NCI-H2227 (cell line): ENCODE data around the gene GJB3.
A peak's percentile ranks its signal among the peaks of the same experiment; 100 is the strongest.
"Not testable (repeated sequence)": the region's sequence is repeated elsewhere in the genome, so short reads cannot be mapped to it uniquely, and the experiment has no call there.

Source experiments
- DNase-seq: peaks from one replicate; lab custom pipeline; 2025; ENCODE audit not compliant: unreplicated experiment; lab: John Stamatoyannopoulos, UW

Gene GJB3

DNA sequence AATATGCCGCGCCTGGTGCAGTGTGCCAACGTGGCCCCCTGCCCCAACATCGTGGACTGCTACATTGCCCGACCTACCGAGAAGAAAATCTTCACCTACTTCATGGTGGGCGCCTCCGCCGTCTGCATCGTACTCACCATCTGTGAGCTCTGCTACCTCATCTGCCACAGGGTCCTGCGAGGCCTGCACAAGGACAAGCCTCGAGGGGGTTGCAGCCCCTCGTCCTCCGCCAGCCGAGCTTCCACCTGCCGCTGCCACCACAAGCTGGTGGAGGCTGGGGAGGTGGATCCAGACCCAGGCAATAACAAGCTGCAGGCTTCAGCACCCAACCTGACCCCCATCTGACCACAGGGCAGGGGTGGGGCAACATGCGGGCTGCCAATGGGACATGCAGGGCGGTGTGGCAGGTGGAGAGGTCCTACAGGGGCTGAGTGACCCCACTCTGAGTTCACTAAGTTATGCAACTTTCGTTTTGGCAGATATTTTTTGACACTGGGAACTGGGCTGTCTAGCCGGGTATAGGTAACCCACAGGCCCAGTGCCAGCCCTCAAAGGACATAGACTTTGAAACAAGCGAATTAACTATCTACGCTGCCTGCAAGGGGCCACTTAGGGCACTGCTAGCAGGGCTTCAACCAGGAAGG lies 4.3 kb downstream of the GJB3 start:
- no peak for DNase-seq

DNA sequence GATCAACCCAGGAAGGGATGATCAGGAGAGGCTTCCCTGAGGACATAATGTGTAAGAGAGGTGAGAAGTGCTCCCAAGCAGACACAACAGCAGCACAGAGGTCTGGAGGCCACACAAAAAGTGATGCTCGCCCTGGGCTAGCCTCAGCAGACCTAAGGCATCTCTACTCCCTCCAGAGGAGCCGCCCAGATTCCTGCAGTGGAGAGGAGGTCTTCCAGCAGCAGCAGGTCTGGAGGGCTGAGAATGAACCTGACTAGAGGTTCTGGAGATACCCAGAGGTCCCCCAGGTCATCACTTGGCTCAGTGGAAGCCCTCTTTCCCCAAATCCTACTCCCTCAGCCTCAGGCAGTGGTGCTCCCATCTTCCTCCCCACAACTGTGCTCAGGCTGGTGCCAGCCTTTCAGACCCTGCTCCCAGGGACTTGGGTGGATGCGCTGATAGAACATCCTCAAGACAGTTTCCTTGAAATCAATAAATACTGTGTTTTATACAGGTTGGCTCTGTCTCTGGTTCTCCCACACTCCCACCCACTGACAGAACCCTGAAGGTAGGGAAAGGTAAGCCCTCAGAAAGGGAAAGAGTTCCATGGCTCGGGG lies 5.0 kb downstream of the GJB3 start:
- no peak for DNase-seq

DNA sequence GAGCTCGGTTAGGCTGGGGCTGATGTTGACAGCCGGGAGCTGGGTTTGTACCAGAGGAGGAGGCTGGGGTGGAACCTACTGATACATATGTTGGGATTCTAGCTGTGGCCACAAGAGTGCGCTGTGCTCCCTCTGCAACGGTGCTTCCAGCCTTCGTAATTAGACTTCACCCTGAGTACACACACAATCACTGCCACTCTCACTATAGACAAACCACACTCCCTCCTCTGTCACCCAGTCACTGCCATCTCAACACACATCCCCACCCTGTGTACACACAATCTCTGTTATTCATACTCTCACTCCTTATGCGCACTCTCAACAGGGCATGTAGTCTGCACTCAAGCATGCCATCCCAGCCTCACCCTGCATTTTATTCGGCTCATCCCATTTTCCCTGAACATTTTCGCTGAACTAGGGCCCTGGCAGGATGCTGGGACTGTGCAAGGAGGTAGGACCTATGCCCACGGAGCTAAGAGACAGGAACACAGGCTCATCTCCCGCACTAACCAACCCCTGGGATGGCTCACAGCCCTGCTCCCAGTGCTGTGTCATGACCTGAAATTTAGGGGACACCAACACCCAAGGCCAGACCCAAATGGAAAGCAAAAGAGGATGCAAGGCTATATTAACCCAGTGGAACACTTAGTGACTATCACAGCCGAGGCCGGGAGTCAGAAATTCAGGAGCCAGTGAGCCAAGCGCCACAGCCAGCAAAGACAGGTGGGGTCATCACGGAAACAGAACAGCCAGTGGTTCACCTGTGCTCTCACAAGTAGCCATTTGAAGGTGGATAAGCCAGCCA lies 5.7 kb downstream of the GJB3 start:
- peak; percentile 83 for DNase-seq

DNA sequence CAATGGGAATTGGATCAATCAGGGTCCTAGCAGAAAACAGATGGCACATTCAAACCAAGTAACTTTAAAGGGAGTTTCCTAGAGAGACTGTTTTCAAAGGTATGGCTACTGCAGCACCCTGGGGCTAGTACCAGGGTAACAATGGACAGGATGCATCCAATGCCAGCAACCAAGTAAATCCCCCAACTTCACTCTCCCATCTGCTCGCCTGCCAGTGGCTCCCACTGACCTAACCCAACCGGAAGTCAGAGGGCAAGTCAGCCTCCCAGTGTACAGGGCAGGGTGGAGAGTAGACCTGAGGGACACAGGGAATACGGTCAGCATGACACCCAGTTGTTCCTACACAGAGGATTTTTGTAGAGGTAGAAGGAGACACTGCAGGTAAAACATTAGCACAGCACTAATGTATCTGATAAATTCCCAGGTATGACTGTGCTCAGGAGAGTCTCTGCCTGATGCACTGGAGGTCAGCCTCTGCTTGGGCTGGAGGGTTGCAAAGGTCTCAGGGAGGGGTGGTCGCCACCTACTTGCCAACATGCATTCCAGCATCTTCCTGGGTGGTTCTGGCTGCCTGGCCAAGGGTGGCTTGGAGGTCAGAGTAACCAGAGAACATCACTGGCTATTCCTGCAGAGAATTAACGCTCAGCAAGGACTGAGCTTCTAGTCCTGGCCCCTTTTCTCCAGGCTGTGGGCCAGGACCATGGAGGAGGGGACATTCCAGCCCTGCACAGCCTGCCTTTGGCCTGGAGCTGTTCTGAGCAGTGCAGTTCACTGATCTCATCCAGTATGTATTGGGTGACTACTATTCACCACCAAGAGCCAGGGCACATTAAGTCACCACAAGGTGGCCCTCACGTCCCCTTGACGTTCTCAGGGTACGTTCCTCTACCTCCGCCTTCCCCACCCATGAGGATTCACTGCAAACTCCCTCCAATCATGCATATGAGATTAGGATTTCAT lies 6.7 kb downstream of the GJB3 start:
- no peak for DNase-seq

DNA sequence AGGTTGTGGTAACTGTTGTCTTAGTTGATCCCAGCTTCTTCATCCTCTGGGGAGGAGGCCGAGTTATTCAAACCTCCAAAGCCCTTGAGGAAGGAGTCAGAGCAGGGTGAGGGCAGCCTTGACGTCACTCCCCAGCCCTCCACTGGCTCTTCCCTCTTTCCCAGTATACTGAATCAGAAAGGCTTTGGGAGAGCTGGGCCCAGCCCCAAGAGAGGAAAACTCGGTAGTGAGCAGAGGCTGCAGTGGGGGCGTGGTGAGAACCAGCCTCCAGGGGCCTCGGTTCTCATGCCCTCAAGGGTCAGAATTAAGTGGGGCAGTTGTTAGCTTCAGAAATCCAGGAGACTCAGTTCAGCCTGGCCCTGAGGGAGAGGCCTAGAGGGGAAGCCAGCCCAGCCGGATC lies 10.0 kb downstream of the GJB3 start:
- DNase-seq = no peak

DNA sequence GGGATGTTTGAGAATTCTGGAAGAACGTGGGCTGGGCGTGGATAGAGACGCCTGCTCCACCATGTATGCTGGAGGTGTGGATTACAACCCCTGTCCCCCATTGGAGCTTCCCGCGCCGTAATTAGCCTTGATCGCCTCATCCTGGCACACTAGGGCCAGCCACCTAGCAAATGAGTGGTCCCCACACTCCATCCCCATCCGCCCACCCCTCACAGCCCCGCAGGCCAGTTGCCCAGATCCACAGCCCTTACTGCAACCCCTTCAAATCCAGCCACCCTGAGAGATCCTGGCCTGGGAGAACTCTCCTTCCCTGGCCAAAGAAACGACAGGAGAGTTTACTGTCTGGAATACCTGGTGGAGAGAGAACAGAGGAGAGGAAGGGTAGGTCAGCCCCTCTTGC lies 11.4 kb downstream of the GJB3 start:
- DNase-seq = no peak

DNA sequence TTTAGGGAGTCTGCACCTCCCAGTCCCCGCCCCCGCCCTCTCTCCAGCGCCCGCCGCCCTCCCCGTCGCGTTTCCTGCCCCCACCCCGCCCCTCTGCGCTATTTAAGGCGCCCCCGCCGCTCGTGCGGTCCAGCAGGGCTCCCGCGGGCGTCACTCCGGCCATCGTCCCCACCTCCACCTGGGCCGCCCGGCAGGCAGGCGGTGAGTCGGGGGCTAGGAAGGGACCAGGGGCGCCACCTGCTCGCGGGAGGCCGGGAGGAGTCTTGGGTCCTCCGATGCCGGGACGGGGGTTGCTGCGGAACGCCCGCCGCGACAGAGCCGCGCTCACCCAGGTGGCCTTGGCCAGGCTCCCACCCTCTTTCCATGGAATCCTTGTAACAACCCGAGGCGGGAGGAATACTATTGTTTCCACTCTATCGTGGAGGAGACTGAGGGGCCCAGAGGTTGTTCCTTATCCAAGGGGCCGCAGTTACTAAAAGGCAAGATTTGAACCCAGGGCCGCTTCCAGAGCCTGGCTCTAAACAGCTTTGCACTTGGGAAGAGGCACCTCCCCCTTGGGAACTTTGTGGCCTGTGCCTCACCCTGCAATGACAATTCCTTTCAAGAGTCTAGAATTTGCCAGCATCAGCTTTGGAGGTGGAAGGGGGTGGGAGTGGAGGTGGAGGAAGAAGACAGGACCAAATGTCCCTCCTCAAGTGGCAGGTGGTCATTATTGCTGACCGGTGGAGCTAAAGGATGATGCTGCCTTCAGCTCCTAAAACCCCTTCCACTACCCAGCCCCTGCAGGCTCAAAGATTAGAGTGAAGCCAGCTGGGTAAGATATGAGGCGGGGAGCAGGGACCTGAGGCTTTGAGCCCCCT lies 12.1 kb downstream of the GJB3 start, which contains the start of gene GJA4:
GJA4 (plus strand) TSS at position 132 of the 860 bp plus-strand sequence. CDS start 1,215 bp downstream, outside the sequence.
- no peak for DNase-seq

DNA sequence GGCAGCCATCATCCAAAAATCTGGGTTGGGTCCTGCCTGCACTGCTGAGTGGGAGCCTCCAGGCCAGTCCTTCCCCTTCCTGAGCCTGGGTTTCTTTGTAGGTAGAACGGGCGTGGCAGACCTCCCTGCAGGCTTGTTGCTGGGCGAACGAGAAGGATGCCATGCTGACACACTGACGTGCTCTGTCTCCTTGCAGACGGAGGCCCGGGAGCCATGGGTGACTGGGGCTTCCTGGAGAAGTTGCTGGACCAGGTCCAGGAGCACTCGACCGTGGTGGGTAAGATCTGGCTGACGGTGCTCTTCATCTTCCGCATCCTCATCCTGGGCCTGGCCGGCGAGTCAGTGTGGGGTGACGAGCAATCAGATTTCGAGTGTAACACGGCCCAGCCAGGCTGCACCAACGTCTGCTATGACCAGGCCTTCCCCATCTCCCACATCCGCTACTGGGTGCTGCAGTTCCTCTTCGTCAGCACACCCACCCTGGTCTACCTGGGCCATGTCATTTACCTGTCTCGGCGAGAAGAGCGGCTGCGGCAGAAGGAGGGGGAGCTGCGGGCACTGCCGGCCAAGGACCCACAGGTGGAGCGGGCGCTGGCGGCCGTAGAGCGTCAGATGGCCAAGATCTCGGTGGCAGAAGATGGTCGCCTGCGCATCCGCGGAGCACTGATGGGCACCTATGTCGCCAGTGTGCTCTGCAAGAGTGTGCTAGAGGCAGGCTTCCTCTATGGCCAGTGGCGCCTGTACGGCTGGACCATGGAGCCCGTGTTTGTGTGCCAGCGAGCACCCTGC lies 13.2 kb downstream of the GJB3 start:
- no peak for DNase-seq

DNA sequence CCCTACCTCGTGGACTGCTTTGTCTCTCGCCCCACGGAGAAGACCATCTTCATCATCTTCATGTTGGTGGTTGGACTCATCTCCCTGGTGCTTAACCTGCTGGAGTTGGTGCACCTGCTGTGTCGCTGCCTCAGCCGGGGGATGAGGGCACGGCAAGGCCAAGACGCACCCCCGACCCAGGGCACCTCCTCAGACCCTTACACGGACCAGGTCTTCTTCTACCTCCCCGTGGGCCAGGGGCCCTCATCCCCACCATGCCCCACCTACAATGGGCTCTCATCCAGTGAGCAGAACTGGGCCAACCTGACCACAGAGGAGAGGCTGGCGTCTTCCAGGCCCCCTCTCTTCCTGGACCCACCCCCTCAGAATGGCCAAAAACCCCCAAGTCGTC lies 13.8 kb downstream of the GJB3 start:
- DNase-seq = no peak

DNA sequence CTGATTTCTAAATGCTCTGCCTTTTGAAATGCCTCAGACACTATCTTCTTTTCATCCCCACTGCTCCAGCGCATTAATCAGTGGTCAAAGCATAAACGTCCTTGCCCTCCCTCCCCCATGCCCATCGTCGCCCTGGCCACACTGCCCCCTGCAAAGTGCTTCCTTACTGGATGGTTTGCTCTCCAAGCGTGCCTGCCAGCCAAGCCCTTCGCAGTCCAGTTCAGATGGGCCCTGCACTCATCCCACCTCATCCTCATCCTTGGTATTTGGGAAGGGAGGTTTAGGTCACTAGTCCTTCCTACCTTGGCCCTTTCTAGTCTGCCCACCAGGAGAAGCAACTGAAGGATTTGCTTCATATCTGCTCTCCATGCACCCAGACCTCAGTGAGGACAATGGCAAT lies 14.9 kb downstream of the GJB3 start:
- no peak for DNase-seq

DNA sequence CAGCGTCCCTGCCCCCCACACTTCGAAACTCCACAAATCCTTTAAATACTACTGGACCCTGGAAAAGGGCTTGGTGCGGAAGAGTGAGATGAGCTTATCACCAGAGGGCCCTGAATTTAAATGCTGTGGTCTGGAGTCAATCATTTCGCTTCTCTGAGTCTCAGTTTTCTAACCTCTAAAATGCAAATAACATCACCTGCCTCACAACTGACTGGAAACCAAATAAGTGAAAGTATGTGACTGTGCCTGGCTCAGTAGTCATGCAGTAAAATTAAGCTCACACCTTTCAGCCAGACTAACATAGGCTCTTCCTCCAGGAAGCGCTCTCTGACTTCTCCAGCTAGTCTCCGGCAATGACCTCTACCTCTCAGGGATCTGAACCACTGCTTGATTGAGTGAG lies 16.0 kb downstream of the GJB3 start:
- no peak for DNase-seq

DNA sequence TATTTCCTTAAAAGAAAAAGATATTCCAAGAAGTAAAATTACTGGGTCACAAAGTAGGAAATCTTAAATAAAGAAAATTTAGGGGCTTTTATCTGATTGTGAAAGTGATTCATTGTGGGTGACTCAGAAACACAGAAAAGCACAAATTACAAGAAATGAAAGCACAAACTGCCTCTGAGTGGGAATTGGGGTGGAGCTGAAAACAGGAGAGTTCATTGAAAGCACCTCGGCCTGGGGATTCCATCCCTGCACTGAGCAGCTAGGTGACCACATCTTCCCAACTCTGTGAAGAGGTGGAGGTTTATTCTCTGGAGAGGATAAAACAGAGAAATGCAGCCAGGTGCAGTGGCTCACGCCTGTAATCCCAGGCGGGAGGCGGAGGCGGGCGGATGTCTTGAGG lies 19.2 kb downstream of the GJB3 start:
- DNase-seq = no peak

DNA sequence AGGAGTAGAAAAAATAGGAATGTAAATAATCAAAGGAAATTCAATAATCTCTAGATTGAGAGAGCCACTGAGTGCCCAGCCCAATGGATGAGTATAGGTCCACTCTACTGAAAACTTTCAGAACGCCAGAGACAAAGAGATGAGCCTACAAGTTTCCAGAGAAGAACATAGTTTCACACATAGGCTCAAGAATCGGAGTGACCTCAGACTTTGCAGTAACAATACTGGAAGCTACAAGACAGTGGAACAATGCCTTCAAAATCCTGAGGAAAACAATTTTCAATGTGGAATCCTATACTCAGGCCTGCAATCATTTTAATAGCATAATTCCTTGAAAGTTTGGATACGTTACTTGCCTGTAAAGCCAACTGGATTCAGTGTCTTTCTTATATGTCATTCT lies 22.8 kb downstream of the GJB3 start:
- no peak for DNase-seq

DNA sequence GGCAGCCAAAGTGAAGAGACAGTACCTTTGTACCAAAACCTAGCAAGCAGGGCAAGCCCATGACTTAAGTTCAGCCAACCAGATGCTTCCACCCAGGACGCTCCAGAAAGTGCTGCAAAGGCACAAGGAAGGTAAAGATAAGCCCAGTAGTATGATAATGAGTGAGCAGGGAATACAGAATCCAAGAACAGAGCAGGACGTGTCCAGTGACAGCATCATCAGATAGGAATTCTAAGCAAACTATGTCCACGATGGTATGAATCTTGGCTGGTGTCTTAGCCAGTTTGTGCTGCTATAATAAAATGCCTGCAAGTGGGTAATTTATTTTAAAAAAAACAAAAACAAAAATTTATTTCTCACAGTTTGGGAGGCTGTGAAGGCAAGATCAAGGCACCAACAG lies 25.4 kb downstream of the GJB3 start:
- DNase-seq = no peak

DNA sequence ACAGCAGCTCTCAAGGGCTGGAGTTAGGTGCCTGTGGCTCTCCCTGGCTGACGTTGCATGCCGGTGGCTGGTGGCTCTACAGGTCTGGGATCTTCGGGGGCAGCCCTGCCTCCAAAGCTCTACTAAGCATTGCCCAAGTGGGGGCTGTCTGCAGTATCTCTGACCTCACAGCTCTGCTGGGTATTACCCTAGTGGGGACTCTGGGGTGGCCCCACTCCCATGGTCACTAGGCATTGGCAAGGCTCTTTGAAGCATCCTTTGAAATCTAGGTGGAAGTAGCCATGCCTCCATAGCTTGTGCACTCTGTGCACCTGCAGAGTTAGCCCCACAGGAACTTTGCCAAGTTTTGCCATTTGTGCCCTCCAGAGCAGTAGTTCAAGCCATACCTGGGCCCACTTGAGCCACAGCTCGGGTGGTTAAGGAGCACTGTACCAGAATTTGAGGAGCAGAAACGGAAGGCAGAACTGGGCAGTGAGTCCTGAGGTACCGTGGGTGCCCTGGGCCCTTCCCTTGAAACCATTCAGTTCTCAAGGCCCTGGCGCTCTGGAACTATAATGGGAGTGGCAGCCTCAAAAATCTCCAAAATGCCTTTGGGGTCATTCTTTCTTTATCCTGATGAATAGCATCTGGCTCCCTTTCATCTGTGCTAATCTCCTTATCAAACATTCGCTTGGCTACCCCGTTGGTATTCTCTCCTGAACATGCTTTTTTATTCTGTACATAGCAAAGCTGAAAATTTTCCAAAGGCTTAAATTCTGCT lies 27.2 kb downstream of the GJB3 start:
- no peak for DNase-seq

DNA sequence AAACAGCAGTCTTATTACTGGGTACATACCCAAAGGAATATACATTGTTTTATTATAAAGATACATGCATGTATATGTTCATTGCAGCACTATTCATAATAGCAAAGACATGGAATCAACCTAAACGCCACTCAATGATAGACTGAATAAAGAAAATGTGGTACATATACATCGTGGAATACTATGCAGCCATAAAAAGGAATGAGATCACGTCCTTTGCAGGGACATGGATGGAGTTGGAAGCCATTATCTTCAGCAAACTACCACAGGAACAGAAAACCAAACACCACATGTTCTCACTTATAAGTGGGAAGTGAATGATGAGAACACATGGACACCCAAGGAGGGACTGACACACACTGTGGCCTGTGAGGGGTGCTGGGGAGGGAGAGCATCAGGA lies 29.8 kb downstream of the GJB3 start:
- not testable (repeated sequence) for DNase-seq

DNA sequence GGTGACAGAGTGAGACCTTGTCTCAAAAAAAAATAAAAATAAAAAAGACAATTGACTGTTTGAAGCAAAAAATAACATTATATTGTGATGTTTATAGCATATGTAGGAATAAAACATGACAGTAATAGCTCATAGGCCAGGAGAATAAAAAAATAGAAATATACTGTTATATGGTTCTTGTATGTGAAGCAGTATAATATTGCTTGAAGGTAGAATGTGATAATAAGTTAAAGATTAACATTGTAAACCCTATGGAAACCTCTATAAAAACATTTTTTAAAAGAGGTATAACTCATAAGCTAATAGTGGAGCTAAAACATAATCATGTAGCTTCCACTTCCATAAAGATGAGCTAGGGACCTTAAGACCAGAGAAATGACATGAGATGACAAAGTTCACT lies 35.3 kb downstream of the GJB3 start:
- no peak for DNase-seq

DNA sequence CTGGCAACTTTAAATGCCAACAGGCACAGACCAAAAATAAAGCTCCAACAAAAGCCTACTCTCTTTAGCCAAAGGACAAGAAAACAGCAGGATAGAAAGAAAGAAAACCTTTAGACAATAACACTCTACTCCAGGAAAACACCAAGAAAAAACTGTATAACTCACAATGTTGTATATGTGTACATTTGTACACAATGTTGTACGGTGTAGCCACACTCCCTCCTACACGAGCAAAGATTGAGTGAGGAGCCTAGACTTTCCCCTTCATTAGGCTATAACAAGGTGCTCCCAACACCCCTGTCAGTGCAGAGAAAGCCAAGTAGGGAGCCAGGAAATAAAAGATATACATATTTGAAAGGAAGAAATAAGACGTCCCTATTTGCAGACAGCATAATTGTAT lies 35.8 kb downstream of the GJB3 start:
- no peak for DNase-seq

DNA sequence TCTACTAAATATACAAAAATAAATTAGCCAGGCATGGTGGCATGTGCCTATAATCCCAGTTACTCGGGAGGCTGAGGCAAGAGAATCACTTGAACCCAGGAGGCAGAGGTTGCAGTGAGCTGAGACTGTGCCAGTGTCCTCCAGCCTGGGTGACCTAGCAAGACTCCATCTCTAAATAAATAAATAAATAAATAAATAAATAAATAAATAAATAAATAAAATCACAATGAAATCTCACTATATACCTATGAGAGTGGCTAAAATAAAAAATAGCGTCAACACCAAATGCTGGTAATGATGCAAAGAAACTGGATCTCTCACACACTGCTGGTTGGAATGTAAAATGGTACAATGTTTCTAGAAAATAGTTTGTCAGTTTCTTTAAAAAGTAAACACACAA lies 37.8 kb downstream of the GJB3 start:
- not testable (repeated sequence) for DNase-seq
